Endothelial cell (in vitro differentiated cells): Measurements from ENCODE around the gene ALDH3A1. TPM values are rescaled to one million over a fixed set of nuclear protein-coding genes. Genes with fewer than 3 reads are reported as not detected.

Experiments used
- DNase-seq: peaks from one replicate; pipeline ENCODE4 v3.0.0; 2021; ENCODE audit warnings: low spot score
- H3K27ac Mint-ChIP-seq: one replicate; pipeline ENCODE4 v1.8.0; 2021; ENCODE audit warnings: mixed read lengths, inconsistent platforms; ENCODE audit not compliant: unreplicated experiment
- H3K27me3 Mint-ChIP-seq: one replicate; pipeline ENCODE4 v1.8.0; 2021; ENCODE audit warnings: mild to moderate bottlenecking, moderate library complexity, mixed read lengths, inconsistent platforms; ENCODE audit not compliant: unreplicated experiment
- H3K36me3 Mint-ChIP-seq: one replicate; pipeline ENCODE4 v1.8.0; 2021; ENCODE audit warnings: mild to moderate bottlenecking, low read depth, mixed read lengths, inconsistent platforms; ENCODE audit not compliant: unreplicated experiment
- H3K4me1 Mint-ChIP-seq: one replicate; pipeline ENCODE4 v1.8.0; 2021; ENCODE audit warnings: mild to moderate bottlenecking, mixed read lengths, inconsistent platforms; ENCODE audit not compliant: unreplicated experiment
- H3K4me3 Mint-ChIP-seq: one replicate; pipeline ENCODE4 v1.8.0; 2021; ENCODE audit warnings: mild to moderate bottlenecking, mixed read lengths, inconsistent platforms; ENCODE audit not compliant: unreplicated experiment
- H3K9me3 Mint-ChIP-seq: one replicate; pipeline ENCODE4 v1.8.0; 2021; ENCODE audit warnings: mixed read lengths, inconsistent platforms; ENCODE audit not compliant: unreplicated experiment
- total RNA-seq: library from RNA; stranded (reverse); fragmentation: NEBNext Ultra II Directional; extraction: Animal tissue kit (Norgen Biotek cat#: 25700); gene quantifications from one replicate; pipeline ENCODE4 v1.2.1, GENCODE V29; 2021; ENCODE audit not compliant: unreplicated experiment
- TF ChIP-seq, protein P1 (sequence below): fragments of 200-600 bp; sonication (generic); IDR thresholded peaks from one replicate; pipeline ENCODE4 v1.5.0; 2021; ENCODE audit warnings: antibody characterized with exemption; ENCODE audit not compliant: unreplicated experiment

Gene ALDH3A1
- total RNA-seq, 1 donor from 2014 or later, result 0.31 TPM

DNA sequence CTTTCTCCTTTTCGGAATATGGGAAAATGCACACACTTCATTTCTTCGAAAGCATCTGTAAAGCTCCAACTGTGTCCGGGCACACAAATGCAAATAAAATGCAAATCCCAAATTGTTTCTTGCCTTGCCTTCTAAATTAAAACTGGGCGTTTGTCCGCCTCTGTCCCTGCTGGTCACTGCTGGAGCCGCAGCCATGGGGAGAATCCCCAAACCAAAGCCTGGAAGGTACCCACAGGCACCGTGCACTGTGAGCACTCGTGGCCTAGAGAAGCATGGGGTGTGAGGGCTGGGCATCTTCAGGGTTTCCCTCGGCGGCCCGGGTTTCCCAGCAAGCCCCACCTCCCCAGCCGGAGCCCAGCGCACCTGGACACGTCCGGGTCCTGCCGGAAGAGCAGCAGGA is 34.6 kb downstream of the ALDH3A1 start:
- Mint-ChIP-seq H3K4me3 (no peak overlapping the region), H3K9me3 (no peaks in the 10 kb centered on the region), H3K27me3 (peaks cover 6% of the 10 kb centered on the region), H3K36me3 (no peaks in the 10 kb centered on the region), H3K4me1 (no peaks in the 10 kb centered on the region), H3K27ac (no peak overlapping the region)
- DNase-seq, result no peak
- TF ChIP-seq, protein P1, sequence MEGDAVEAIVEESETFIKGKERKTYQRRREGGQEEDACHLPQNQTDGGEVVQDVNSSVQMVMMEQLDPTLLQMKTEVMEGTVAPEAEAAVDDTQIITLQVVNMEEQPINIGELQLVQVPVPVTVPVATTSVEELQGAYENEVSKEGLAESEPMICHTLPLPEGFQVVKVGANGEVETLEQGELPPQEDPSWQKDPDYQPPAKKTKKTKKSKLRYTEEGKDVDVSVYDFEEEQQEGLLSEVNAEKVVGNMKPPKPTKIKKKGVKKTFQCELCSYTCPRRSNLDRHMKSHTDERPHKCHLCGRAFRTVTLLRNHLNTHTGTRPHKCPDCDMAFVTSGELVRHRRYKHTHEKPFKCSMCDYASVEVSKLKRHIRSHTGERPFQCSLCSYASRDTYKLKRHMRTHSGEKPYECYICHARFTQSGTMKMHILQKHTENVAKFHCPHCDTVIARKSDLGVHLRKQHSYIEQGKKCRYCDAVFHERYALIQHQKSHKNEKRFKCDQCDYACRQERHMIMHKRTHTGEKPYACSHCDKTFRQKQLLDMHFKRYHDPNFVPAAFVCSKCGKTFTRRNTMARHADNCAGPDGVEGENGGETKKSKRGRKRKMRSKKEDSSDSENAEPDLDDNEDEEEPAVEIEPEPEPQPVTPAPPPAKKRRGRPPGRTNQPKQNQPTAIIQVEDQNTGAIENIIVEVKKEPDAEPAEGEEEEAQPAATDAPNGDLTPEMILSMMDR, result peak; percentile 32

DNA sequence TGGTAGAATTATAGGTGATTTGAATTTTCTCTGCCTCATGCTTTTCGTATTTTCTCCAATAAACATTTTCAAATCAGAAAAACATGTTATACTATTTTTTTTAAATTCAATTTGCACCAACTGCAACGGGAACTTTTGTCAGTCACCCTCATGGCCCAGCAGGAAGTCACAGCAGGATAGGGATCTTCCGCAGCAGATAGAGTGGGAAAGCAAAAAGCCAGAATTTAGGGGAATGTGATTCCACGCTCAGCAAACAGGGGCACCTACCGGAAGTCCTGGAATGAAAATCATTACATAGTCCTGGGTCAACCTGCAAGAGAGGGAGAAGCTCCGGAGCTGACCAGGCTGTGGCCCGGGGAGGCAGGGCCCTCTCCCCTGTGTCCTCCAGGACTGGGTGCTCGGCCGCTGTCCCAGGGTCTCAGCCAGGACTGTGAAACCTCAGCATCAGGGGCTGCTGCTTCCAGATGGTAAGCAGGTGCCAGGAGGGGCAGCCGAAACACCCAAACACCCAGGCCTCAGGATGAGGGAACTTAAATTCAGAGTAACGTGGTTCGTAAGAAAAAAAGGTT is 35.6 kb downstream of the ALDH3A1 start:
- Mint-ChIP-seq H3K36me3 (no peaks in the 10 kb centered on the region), H3K27me3 (peaks cover 2% of the 10 kb centered on the region), H3K9me3 (no peaks in the 10 kb centered on the region), H3K4me1 (no peaks in the 10 kb centered on the region), H3K4me3 (no peak overlapping the region), H3K27ac (no peak overlapping the region)
- no peak for DNase-seq
- TF ChIP-seq, protein P1, result no peak

DNA sequence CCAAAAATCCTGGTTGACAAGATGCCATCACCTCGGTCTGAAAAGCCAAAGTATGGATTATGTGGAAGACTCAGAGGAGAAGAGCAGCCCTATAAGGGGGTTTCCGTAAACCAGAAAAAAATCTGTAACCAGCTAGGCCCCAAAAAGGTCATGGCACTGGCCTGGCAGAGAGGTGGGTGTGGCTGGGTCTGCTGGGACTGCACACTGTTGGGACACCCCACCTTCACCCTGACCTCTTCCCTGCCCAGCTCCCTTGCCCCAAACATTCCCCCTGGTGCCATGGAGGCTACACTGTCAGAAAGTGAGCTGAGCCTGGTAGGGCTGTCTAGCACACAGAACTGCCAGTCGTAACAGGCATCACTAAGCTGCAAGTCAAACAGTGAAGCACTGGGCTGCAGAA is 38.3 kb downstream of the ALDH3A1 start:
- Mint-ChIP-seq H3K27me3 (peaks cover 6% of the 10 kb centered on the region), H3K9me3 (no peaks in the 10 kb centered on the region), H3K4me3 (no peak overlapping the region), H3K4me1 (no peaks in the 10 kb centered on the region), H3K27ac (no peak overlapping the region), H3K36me3 (no peaks in the 10 kb centered on the region)
- TF ChIP-seq, protein P1, result no peak
- no peak for DNase-seq

- Mint-ChIP-seq H3K27ac (no peak overlapping the region), H3K4me3 (no peak overlapping the region), H3K4me1 (no peaks in the 10 kb centered on the region), H3K36me3 (no peaks in the 10 kb centered on the region), H3K27me3 (peaks cover 9% of the 10 kb centered on the region), H3K9me3 (no peaks in the 10 kb centered on the region)
- no peak for DNase-seq
- TF ChIP-seq, protein P1, result no peak
Measured at GRCh38 chr17:19708431-19709175, 39.5 kb downstream of the ALDH3A1 start.

DNA sequence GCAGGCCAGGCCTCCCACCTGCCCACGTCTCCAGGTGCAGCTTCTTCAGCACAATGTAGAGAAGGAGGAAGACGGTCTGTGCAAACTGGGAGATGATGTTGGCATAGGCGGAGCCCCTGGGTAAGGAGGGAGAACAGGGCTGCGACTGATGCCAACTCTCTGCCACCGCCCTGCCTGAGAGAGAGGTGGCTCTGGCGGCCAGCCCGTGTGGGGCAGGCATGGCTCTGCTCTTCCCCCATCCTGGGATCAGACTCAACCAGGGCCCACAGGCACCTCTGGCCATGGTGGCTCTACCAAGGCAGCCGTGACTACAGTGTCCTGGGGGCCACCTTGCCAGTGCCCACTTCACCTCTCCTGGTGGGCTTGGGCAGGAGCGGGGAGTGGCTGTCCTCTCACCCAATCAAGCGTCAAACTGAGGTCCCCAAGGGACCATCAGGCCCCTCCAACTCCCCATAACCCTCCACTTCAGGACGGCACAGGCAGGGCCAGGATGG is 40.3 kb downstream of the ALDH3A1 start:
- H3K36me3 Mint-ChIP-seq, result no peaks in the 10 kb centered on the region
- DNase-seq, result no peak
- no peak overlapping the region for H3K27ac Mint-ChIP-seq
- TF ChIP-seq, protein P1, result no peak
- H3K27me3 Mint-ChIP-seq, result peaks cover 9% of the 10 kb centered on the region
- peaks cover 4% of the 10 kb centered on the region for H3K4me1 Mint-ChIP-seq
- no peak overlapping the region for H3K4me3 Mint-ChIP-seq
- H3K9me3 Mint-ChIP-seq, result no peaks in the 10 kb centered on the region
